ENCODE measurements around the gene ARPC5L.
"Not testable (repeated sequence)": the region's sequence is repeated elsewhere in the genome, so short reads cannot be mapped to it uniquely, and the experiment has no call there.

The ARPC5L gene

GRCh38 chr9:124861342-124862229, at the start of gene ARPC5L, which contains the start of gene RPL35:
Gene ARPC5L (plus strand): TSS chr9:124862130. CDS start chr9:124869291, 7,161 bp downstream.
Gene RPL35 (minus strand): TSS chr9:124861957. CDS start chr9:124861912, 45 bp downstream.
- peak; percentile 94 for DNase-seq (ENCODE audit: low spot score)

- DNase-seq (ENCODE audit: low spot score) = no peak
Observed at GRCh38 chr9:124812441-124812876, 49.5 kb upstream of the ARPC5L start.

DNA sequence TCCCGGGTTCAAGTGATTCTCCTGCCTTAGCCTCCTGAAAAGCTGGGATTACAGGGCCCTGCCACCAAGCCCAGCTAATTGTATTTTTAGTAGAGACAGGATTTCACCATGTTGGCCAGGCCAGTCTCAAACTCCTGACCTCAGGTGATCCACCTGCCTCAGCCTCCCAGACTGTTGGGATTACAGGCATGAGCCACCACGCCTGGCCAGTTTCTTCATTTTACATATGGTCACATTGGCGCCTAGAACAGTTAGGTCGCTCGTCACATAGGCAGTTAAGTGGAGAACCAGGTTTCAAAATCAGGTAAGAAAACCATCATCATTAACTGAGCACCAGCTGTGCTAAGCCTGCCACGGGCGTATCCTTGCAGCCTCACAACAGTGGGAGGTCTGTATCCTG, 48.9 kb upstream of the ARPC5L start:
- no peak for DNase-seq (ENCODE audit: low spot score)

DNA sequence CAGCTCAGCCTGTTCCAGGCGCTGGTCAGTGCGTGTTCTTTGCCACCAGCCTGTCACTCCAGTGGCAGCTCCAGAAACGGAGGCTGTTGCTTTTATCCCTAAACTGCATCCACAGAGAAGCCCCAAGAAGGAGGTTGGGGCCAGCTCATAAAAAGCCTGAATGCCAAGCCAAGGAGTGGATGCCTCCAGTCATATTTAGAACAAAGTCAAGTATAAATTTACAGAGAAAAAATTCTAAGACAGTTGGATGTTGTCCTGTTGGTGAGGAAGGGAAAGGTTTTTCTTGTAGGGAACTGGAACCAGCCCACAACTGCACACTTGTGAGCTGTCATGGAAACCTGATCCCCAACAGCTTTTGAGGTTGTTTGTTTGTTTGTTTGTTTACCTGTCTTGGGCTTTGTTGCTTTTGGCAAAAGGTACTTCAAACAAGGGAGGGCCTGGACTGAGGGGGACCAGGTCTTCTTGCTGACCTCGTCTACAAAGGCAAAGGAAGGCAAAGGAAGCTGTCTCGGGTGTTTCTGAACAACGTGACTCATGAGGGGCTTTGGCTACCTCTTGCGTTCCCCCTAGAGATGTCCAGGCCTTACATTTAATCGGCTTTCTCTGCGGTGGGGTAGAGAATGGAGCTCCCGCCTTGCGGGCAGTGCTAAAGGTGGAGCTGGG, 48.3 kb upstream of the ARPC5L start:
- no peak for DNase-seq (ENCODE audit: low spot score)

- no peak for DNase-seq (ENCODE audit: low spot score)
Observed at GRCh38 chr9:124814164-124814535, 47.8 kb upstream of the ARPC5L start.

DNA sequence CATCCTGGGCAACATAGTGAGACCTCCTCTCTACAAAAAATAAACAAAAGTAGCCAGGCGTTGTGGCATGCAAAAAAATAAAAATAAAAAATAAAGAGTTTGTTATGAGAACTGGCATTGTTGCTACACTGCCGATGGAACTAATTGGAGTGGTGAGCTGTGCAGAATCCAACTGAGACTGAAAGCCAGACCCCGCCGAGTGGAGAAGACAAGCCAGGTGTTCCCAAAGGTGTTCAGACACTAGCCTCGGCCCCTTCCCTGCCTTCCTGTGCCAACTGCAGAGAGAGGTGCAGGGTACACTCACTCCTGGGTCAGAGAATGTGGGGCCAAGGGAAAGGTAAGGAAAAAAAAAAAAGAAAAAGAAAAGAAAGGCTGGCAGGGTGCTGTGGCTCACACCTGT, 46.3 kb upstream of the ARPC5L start:
- DNase-seq (ENCODE audit: low spot score) = no peak

- DNase-seq (ENCODE audit: low spot score) = no peak
Observed at GRCh38 chr9:124818431-124819281, 43.3 kb upstream of the ARPC5L start.

DNA sequence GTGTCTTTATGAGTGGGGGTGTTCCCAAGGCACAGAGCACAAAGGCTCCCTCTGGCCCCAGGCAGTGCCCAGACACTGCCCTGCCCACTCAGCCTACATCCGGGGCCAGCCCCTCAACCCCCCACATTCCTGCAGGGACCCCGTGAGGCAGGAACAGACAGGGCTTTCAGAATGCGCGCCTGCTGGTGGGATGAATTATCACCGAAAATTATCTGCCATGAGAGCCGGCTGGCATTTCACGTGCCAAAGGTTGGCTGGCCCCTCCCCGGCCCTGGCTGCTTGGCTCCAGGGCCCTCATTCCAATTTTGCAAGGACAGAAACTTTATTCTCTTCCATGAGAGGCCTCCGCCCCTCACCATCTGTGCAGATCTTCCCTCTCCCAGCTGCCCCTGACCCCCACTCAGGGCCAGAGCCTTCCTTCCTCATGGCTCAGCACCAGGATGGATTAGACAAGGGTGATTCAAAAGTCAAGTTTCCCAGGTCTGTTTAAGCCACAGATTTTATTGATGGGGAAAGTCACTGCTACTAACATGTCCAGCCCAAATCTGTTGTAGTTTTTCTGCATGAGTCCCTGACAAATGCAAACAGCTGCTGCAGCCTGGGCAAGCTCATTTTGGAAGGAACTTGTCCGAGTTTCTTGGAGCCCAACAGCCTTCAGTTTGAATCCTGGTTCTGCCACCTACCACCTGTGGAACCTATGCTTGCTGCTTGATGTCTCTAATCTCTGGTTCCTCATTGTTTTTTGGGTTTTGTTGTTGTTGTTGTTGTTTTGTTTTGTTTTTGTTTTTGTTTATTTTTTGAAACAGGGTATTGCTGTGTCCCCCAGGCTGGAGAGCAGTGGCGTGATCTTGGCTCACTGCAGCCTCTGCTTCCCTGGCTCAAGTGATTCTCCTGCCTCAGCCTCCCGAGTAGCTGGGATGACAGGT, 41.0 kb upstream of the ARPC5L start:
- no peak for DNase-seq (ENCODE audit: low spot score)

GRCh38 chr9:124828489-124829333, 33.2 kb upstream of the ARPC5L start:
- DNase-seq (ENCODE audit: low spot score) = no peak

DNA sequence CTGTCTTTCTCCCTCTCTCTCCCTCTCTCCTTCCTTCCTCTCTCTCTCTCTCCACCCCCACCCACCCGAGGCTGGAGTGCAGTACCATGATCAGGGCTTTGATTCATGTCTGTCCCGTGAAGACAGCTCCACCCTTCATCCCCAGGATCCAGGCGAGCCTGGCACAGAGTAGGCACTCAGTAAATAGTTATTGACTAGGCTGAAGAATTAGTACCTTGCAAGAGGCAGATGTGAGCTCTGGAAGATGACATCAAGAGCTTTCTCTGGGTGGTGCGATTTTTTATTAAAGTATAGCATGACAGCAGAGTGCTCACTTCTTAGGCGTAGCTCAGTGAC, 32.6 kb upstream of the ARPC5L start:
- DNase-seq (ENCODE audit: low spot score) = no peak

- no peak for DNase-seq (ENCODE audit: low spot score)
Observed at GRCh38 chr9:124830593-124830992, 31.3 kb upstream of the ARPC5L start.

- no peak for DNase-seq (ENCODE audit: low spot score)
Observed at GRCh38 chr9:124831642-124832364, 30.1 kb upstream of the ARPC5L start.

DNA sequence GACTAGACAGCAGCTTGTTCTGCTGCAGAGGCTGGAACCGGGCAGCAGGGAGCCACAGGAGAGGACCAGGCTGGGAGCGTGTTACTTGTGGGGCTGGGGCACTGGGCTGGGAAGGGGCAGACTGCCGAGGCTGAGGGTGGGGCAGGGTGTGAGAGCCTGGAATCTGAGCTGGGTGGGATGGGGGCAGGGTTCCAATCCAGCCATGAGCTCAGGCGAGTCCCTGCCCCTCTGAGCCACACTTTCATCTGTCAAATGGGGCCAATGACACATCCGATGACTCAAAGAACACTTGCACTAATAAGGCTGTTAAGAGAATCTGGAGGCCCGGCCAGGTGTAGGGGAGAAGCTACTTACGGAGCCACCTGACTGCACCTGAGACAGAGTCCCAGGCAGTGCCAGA, 27.3 kb upstream of the ARPC5L start:
- no peak for DNase-seq (ENCODE audit: low spot score)

DNA sequence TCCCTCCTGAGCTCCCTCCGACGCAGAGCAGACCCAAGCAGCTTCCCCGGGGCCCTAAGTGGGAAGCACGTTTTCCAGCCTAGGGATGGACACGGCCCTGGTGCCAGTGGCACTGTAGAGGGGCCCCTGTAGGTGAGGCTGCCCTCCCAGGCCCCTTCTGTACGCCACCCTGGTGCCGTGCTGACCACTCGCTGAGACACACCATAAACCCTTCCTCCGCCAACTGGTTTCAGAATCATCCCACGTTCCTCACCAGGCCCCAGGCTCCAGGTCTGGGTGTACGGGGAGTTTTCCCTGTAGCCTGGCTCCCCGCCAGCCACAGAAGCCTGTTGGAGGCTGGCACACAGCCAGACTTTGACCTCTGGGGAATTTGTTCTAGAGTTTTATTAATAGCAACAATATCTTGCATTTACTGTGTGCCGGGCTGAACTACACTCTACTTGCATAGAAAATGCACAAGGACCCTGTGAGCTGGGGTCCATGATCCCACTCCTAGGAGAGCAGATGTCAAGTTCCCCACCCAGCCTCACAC, 26.8 kb upstream of the ARPC5L start:
- no peak for DNase-seq (ENCODE audit: low spot score)

DNA sequence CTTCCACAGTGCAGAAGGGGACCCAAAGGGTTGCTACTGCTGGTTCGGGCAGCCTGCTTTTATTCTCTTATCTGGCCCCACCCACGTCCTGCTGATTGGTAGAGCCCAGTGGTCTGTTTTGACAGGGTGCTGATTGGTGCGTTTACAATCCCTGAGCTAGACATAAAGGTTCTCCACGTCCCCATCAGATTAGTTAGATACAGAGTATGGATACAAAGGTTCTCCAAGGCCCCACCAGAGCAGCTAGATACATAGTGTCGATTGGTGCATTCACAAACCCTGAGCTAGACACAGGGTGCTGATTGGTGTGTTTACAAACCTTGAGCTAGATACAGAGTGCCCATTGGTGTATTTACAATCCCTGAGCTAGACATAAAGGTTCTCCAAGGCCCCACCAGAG, 23.8 kb upstream of the ARPC5L start:
- not testable (repeated sequence) for DNase-seq (ENCODE audit: low spot score)

GRCh38 chr9:124838567-124839275, 23.2 kb upstream of the ARPC5L start:
- DNase-seq (ENCODE audit: low spot score) = not testable (repeated sequence)

- no peak for DNase-seq (ENCODE audit: low spot score)
Observed at GRCh38 chr9:124839612-124840299, 22.2 kb upstream of the ARPC5L start.

GRCh38 chr9:124840300-124840833, 21.6 kb upstream of the ARPC5L start:
- no peak for DNase-seq (ENCODE audit: low spot score)
